PC-3 (cell line): ENCODE measurements around the gene CHPT1. TPM values are rescaled to one million over a fixed set of nuclear protein-coding genes. Genes with fewer than 3 reads are reported as not detected.

Experiments
- ATAC-seq: fragments of 200-7000 bp; cut with Tn5 transposase; 2 replicates; pipeline ENCODE4 v1.9.1; 2020; ENCODE audit warnings: mild to moderate bottlenecking, moderate library complexity
- BruUV-seq: library from RNA; stranded (reverse); fragments of 400-500 nt; replicated peaks from 2 replicates; lab custom pipeline; 2021; lab: Mats Ljungman, UMichigan
- CTCF ChIA-PET: fragments of 300-600 bp; sonication (Branson Sonifier 250); formaldehyde crosslinking; loops from one replicate; lab custom pipeline; 2022; ENCODE audit warnings: antibody characterized with exemption; lab: Charles Lee
- POLR2A ChIA-PET: fragments of 300-600 bp; sonication (Branson Sonifier 250); formaldehyde crosslinking; loops from one replicate; lab custom pipeline; 2022; ENCODE audit warnings: antibody characterized with exemption; ENCODE audit not compliant: unreplicated experiment; lab: Charles Lee
- DNase-seq: peaks from one replicate; pipeline ENCODE4 v3.0.0-alpha.2; 2015
- H2AFZ ChIP-seq: fragments of 300-600 bp; sonication (generic); 2 replicates; pipeline ENCODE4 v1.6.0; 2016; ENCODE audit warnings: antibody characterized with exemption, low read length
- H3F3A ChIP-seq: fragments of 300-600 bp; sonication (generic); one replicate; pipeline ENCODE4 v1.6.0; 2017; ENCODE audit warnings: antibody characterized with exemption, low read length, control low read depth, mild to moderate bottlenecking; ENCODE audit not compliant: unreplicated experiment
- H3K27ac ChIP-seq: fragments of 300-600 bp; sonication (generic); 2 replicates; pipeline ENCODE4 v1.5.1; 2016; ENCODE audit warnings: mild to moderate bottlenecking, low read length
- H3K27me3 ChIP-seq: fragments of 300-600 bp; sonication (generic); 2 replicates; pipeline ENCODE4 v1.6.1; 2016; ENCODE audit warnings: low read length, mixed read lengths
- H3K36me3 ChIP-seq: fragments of 300-600 bp; sonication (generic); 2 replicates; pipeline ENCODE4 v1.6.1; 2016; ENCODE audit warnings: low read depth, mixed run types, low read length, mixed read lengths
- H3K4me1 ChIP-seq: fragments of 300-600 bp; sonication (generic); 2 replicates; pipeline ENCODE4 v1.5.1; 2016; ENCODE audit warnings: low read length; ENCODE audit not compliant: insufficient read depth
- H3K4me2 ChIP-seq: fragments of 300-600 bp; sonication (generic); 2 replicates; pipeline ENCODE4 v1.6.0; 2016; ENCODE audit warnings: low read length
- H3K4me3 ChIP-seq: fragments of 300-600 bp; sonication (generic); 2 replicates; pipeline ENCODE4 v1.5.1; 2016; ENCODE audit warnings: mild to moderate bottlenecking, low read length, mixed read lengths
- H3K79me2 ChIP-seq: fragments of 300-600 bp; sonication (generic); 2 replicates; pipeline ENCODE4 v1.6.1; 2017; ENCODE audit warnings: low read length, mixed read lengths
- H3K9ac ChIP-seq: fragments of 300-600 bp; sonication (generic); 2 replicates; pipeline ENCODE4 v1.6.0; 2016; ENCODE audit warnings: mild to moderate bottlenecking, low read length
- H3K9me2 ChIP-seq: fragments of 300-600 bp; sonication (generic); replicated peaks from 2 replicates; pipeline ENCODE4 v1.6.1; 2016; ENCODE audit warnings: mixed run types, low read length, mixed read lengths
- H3K9me3 ChIP-seq: fragments of 300-600 bp; sonication (generic); 2 replicates; pipeline ENCODE4 v1.6.1; 2016; ENCODE audit warnings: low read length, mixed read lengths
- H4K20me1 ChIP-seq: fragments of 300-600 bp; sonication (generic); 2 replicates; pipeline ENCODE4 v1.6.1; 2016; ENCODE audit warnings: low read length, mixed read lengths
- EZH2 ChIP-seq: fragments of 300-600 bp; sonication (generic); IDR thresholded peaks from one replicate; pipeline ENCODE4 v1.6.1; 2017; ENCODE audit warnings: antibody characterized with exemption, mild to moderate bottlenecking, low read length; ENCODE audit not compliant: unreplicated experiment
- EZH2phosphoT487 ChIP-seq: fragments of 300-600 bp; sonication (generic); IDR thresholded peaks from 2 replicates; pipeline ENCODE4 v1.6.1; 2018; ENCODE audit warnings: mild to moderate bottlenecking, antibody characterized with exemption, low read length, borderline replicate concordance
- intact Hi-C: fragments of 100-400 bp; cut with micrococcal nuclease; formaldehyde crosslinking; loops from 2 replicates; pipeline ENCODE4 v1.9.0; 2023
- total RNA-seq: library from RNA; depleted of rRNA; stranded (reverse); fragments of >200 nt; gene quantifications from 2 replicates; pipeline ENCODE4 v1.2.3, GENCODE V29; 2014
- TF ChIP-seq, protein P1 (sequence below): fragments of 300-600 bp; sonication (generic); conservative IDR thresholded peaks from 2 replicates; pipeline ENCODE4 v1.5.1; 2017; ENCODE audit warnings: antibody characterized with exemption, low read depth, mild to moderate bottlenecking, low read length

Gene CHPT1
- total RNA-seq, 1 experiment from 2014 or later = 55.3 TPM

DNA sequence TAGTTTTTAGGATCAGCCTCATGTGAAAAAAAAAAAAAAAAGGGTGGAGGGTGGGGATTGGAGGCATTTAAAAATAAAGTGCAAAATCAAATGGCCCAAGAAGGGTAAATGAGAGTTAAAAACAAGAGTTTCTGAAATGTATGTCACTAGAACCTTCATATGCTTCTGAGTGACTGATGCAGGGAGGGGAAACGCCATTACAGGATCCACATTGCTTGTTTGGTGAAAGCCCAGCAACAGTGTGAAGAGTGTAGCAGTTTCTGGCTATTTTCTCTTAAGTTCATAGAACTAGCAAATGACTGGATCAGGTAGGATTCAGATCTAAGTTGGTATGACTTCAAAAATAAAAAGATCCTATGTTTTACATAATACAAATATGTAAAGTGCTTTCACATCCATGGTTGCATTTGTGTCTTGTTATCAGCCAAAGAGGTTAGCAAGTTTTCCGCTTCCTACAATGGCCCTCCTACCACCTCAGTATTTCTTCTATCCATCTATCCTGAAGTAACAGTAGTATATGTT is 2.9 kb downstream of the CHPT1 start:
- H3K9me2 ChIP-seq = no peaks in the 10 kb centered on the region
- H3K27ac ChIP-seq = no peak overlapping the region
- H3K36me3 ChIP-seq = no peaks in the 10 kb centered on the region
- TF ChIP-seq EZH2phosphoT487 (no peak), EZH2 (no peak)
- TF ChIP-seq, protein P1, sequence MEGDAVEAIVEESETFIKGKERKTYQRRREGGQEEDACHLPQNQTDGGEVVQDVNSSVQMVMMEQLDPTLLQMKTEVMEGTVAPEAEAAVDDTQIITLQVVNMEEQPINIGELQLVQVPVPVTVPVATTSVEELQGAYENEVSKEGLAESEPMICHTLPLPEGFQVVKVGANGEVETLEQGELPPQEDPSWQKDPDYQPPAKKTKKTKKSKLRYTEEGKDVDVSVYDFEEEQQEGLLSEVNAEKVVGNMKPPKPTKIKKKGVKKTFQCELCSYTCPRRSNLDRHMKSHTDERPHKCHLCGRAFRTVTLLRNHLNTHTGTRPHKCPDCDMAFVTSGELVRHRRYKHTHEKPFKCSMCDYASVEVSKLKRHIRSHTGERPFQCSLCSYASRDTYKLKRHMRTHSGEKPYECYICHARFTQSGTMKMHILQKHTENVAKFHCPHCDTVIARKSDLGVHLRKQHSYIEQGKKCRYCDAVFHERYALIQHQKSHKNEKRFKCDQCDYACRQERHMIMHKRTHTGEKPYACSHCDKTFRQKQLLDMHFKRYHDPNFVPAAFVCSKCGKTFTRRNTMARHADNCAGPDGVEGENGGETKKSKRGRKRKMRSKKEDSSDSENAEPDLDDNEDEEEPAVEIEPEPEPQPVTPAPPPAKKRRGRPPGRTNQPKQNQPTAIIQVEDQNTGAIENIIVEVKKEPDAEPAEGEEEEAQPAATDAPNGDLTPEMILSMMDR = no peak
- no peak overlapping the region for H3K4me2 ChIP-seq
- ATAC-seq = no peak
- no peaks in the 10 kb centered on the region for H3F3A ChIP-seq
- no peak overlapping the region for H3K9ac ChIP-seq
- no peaks in the 10 kb centered on the region for H4K20me1 ChIP-seq
- intact Hi-C loops = no loop called here
- H3K9me3 ChIP-seq = no peaks in the 10 kb centered on the region
- peaks cover 42% of the 10 kb centered on the region for H3K79me2 ChIP-seq
- no peak overlapping the region for H2AFZ ChIP-seq
- POLR2A ChIA-PET = no interaction called here
- no peak for DNase-seq
- H3K27me3 ChIP-seq = no peaks in the 10 kb centered on the region
- no peak overlapping the region for H3K4me3 ChIP-seq
- BruUV-seq = no TSS peak
- H3K4me1 ChIP-seq = peaks cover 12% of the 10 kb centered on the region
- CTCF ChIA-PET = no interaction called here

DNA sequence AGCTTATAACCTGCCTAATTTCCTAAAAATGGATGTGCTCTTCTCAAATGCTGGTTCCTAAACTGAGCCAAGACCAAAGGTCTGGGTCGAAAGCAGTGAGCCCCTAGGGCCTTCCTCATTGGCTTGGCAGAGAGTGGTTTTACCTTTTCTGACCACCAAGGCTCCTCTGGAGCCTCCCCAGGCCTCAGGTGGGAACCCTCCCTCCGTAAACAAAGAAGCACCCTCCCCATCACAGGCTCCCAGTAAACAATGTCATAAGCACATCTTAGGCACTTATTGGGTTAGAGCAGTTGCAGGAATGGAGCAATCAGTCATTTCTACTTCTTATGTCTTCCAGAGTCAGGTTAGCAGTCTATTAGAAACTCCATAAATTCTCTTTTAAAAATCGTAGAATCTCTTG is 6.0 kb downstream of the CHPT1 start:
- H4K20me1 ChIP-seq = no peaks in the 10 kb centered on the region
- no TSS peak for BruUV-seq
- H3K4me2 ChIP-seq = no peak overlapping the region
- DNase-seq (no peak), ATAC-seq (no peak)
- no peak for TF ChIP-seq EZH2
- no peak for TF ChIP-seq EZH2phosphoT487
- TF ChIP-seq, protein P1 = no peak
- H3F3A ChIP-seq = no peaks in the 10 kb centered on the region
- no peaks in the 10 kb centered on the region for H3K36me3 ChIP-seq
- H3K9me3 ChIP-seq = no peaks in the 10 kb centered on the region
- H2AFZ ChIP-seq = no peak overlapping the region
- ChIA-PET POLR2A (no interaction called here), CTCF (no interaction called here)
- no peak overlapping the region for H3K27ac ChIP-seq
- H3K9ac ChIP-seq = no peak overlapping the region
- no peaks in the 10 kb centered on the region for H3K27me3 ChIP-seq
- H3K9me2 ChIP-seq = no peaks in the 10 kb centered on the region
- peaks cover 14% of the 10 kb centered on the region for H3K4me1 ChIP-seq
- intact Hi-C loops = no loop called here
- H3K79me2 ChIP-seq = peaks cover 35% of the 10 kb centered on the region
- H3K4me3 ChIP-seq = no peak overlapping the region

DNA sequence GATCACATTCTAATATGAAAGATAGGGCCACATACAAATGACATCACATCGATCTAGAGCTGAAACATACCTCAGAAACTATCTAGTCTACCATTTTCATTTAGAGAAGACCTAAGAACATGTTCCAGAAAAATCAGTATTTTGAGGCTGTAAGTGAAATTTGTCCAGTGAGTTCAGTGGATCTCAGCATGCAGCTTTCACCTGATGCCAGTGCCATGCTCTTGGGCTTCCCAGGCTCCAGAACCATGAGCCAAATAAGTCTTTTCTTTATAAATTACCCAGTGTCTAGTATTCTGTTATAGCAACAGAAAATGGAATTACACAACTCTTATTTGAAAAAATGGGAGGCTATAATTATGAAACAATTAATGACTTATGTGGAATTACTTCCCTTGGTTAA is 9.0 kb downstream of the CHPT1 start:
- Histone ChIP-seq H3K9me2 (no peaks in the 10 kb centered on the region), H2AFZ (no peak overlapping the region), H3K4me2 (no peak overlapping the region), H3K4me3 (no peak overlapping the region), H3K27ac (no peak overlapping the region), H3K27me3 (no peaks in the 10 kb centered on the region), H3K79me2 (peaks cover 23% of the 10 kb centered on the region), H3F3A (no peaks in the 10 kb centered on the region), H3K36me3 (no peaks in the 10 kb centered on the region), H3K9me3 (no peaks in the 10 kb centered on the region), H3K4me1 (peaks cover 8% of the 10 kb centered on the region; the same call in 1 of the 2 replicates), H4K20me1 (peaks cover 4% of the 10 kb centered on the region; the same call in 1 of the 2 replicates), H3K9ac (no peak overlapping the region)
- intact Hi-C loops = no loop called here
- ChIA-PET POLR2A (no interaction called here), CTCF (no interaction called here)
- TF ChIP-seq EZH2phosphoT487 (no peak), EZH2 (no peak)
- TF ChIP-seq, protein P1 = no peak
- ATAC-seq (no peak), DNase-seq (no peak)
- BruUV-seq = no TSS peak
